NCI-H226 (cell line): ENCODE measurements around the gene C19orf25.

ENCODE experiments used
- DNase-seq: peaks from one replicate; pipeline ENCODE4 v3.0.0-alpha.2; 2015

The C19orf25 gene

DNA sequence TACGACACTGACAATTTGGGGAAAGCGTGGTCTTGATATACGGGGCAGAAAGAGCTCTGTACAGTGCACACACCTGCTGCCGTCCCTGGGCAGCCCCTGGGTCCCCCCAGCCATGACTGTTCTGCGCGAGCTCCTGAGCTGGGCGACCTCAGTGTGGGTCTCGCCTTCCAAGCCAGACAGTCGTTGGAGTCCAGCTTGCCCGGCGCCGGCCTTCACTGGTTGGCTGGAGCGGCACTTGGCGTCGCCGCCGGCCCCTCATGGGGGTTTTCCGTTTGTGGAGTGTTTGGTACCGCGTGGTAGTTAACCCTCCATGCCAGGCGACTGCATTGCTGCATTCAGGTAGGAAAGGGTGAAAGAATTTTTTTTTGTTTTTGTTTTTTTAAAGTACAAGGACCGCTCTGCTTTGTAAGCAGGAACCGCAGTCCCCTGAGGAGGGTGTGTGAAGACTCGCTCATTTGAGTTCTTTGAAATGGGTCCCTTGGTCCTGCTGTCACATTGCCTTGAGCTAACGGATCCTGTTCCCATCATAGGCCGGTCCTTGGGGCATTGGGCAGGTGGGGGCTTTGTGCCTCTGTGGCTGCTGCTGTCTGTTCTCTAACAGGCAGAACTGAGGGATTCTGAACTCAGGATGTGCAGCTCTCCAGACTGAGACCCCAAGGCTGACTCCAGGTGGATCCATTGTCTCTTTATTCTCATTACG, 51.6 kb downstream of the C19orf25 start:
- no peak for DNase-seq

- no peak for DNase-seq
Observed at GRCh38 chr19:1426736-1427135, 52.3 kb downstream of the C19orf25 start.

DNA sequence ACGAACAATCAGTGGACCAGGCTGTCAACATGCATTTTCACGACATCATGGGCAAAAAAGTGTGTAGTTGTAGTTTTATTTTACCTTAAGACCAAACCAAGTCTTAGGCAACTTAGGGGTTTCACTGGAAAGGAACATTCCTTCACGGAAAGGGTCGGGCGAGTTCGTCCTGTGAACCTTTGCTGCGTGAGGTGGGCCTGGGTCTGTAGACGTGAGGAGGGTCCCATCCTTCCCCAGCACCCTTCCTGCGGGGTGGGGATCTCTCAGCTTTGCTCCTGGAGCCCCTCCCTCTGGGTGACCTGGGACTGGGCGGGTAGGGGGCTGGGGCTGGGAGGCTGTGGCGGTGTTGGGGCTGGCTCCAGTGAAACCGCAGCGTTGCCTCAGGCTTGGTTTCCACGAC, 53.1 kb downstream of the C19orf25 start:
- no peak for DNase-seq

DNA sequence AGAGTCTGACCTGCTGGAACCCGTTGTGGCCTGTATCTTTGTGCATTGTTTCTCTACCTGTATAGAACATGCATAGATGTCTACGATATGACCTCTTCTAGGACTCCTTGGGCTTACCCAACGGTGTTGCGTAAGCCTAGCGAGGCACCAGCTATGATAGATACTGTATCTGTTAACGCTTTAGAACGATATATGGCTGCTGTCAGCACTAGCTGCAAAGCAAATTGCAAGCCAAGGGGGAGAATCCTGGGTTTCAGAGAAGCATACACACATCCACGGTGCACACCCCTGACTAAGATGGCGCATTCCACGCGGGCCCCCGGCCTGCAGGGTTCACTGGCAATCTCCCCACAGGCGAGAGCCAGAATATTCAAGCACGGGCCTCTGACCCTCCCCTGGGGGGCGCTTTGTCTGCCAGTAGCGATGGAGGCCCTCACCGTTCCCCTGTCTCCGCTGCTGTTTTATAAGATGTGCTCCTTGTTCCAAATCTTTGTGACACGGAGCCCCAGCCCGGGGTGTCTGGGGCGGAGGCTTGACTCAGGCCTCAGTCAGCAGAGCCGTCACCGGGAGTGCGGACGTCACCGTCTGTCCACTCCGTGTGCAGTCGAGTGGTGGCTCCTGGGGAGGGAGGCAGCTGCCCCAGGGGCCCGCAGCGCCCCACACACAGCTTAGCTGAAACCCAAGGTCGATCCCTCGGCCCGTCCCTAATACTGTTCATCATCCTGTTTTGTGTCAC, 53.7 kb downstream of the C19orf25 start:
- no peak for DNase-seq

DNA sequence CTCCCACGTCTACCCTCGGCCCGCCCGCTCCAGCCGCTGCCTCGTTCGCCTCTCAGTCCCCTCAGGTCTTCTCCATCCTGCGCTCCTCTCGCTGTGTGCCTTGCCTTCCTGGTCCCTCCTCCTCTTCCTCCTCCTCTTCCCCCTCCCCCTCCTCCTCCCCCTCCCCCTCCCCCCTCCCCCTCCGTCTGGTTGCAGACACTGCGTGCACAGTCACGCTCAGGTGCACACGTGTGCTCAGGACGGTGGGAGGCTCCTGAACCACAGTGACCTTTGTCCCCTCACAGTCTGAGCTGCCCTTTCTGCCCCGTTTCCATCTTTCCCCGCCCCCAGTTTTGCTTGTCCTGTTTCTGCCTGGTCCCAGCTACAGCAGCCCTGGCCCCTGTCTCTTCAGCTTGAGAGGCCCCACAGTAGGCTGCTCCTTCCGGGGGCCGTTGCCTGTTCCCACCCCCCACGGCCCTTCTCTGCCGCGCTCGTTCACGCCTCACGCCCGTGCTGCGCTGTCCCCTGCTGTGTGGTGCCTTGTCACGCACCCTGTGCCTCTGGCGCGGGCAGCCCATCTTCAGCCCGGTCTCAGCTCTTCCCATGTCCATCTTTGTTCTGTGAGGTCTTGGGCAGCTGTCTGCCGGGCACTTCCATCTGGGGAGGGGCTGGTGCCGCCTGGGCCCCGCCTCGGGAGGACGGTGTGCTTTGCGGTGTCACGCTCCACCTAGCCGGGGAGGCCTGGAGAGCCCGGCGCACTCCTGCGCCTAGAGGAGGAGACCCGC, 54.6 kb downstream of the C19orf25 start:
- DNase-seq: no peak

- DNase-seq: no peak
Observed at GRCh38 chr19:1423436-1424191, 55.4 kb downstream of the C19orf25 start.
